Loucy (cell line): ENCODE measurements around the gene PARD3B.

Experiments
- H2AFZ ChIP-seq: fragments of 200-600 bp; sonication (generic); 2 replicates; pipeline ENCODE4 v1.6.0; 2016; ENCODE audit warnings: antibody characterized with exemption, mild to moderate bottlenecking, low read length, moderate library complexity
- H3F3A ChIP-seq: fragments of 200-600 bp; 2 replicates; pipeline ENCODE4 v1.6.0; 2016; ENCODE audit warnings: antibody characterized with exemption, low read depth, mild to moderate bottlenecking
- H3K27me3 ChIP-seq: fragments of 200-600 bp; sonication (generic); 2 replicates; pipeline ENCODE4 v1.6.1; 2014; ENCODE audit warnings: low read length, mild to moderate bottlenecking; ENCODE audit not compliant: insufficient read depth, poor library complexity, severe bottlenecking
- H3K36me3 ChIP-seq: fragments of 200-600 bp; sonication (generic); 2 replicates; pipeline ENCODE4 v1.6.1; 2016; ENCODE audit warnings: low read length; ENCODE audit not compliant: insufficient read depth
- H3K4me1 ChIP-seq: fragments of 200-600 bp; sonication (generic); 2 replicates; pipeline ENCODE4 v1.5.1; 2014; ENCODE audit warnings: low read length, mild to moderate bottlenecking; ENCODE audit not compliant: insufficient read depth, poor library complexity, severe bottlenecking
- H3K4me2 ChIP-seq: fragments of 200-600 bp; sonication (generic); 2 replicates; pipeline ENCODE4 v1.6.0; 2014; ENCODE audit warnings: antibody characterized with exemption, low read length, low read depth, mild to moderate bottlenecking; ENCODE audit not compliant: poor library complexity, severe bottlenecking
- H3K4me3 ChIP-seq: fragments of 200-600 bp; sonication (generic); 2 replicates; pipeline ENCODE4 v1.5.1; 2014; ENCODE audit warnings: low read length, mild to moderate bottlenecking, mixed read lengths; ENCODE audit not compliant: poor library complexity, severe bottlenecking
- H3K79me2 ChIP-seq: fragments of 200-600 bp; sonication (generic); 2 replicates; pipeline ENCODE4 v1.6.1; 2014; ENCODE audit warnings: low read length; ENCODE audit not compliant: insufficient read depth
- H3K9ac ChIP-seq: fragments of 200-600 bp; sonication (generic); 2 replicates; pipeline ENCODE4 v1.6.0; 2014; ENCODE audit warnings: mild to moderate bottlenecking, low read depth, low read length, moderate library complexity; ENCODE audit not compliant: poor library complexity, severe bottlenecking
- H3K9me2 ChIP-seq: fragments of 200-600 bp; sonication (generic); replicated peaks from 2 replicates; pipeline ENCODE4 v1.6.1; 2016; ENCODE audit warnings: low read depth, low read length, mixed read lengths
- H3K9me3 ChIP-seq: fragments of 200-600 bp; sonication (generic); 2 replicates; pipeline ENCODE4 v1.6.1; 2014; ENCODE audit warnings: mild to moderate bottlenecking, antibody characterized with exemption, low read length, low read depth; ENCODE audit not compliant: insufficient read depth
- H4K20me1 ChIP-seq: fragments of 200-600 bp; sonication (generic); 2 replicates; pipeline ENCODE4 v1.6.0; 2014; ENCODE audit warnings: antibody characterized with exemption, low read length, mild to moderate bottlenecking; ENCODE audit not compliant: insufficient read depth, poor library complexity, severe bottlenecking
- CTCF ChIP-seq: fragments of 200-600 bp; sonication (generic); conservative IDR thresholded peaks from 2 replicates; pipeline ENCODE4 v1.5.1; 2014; ENCODE audit warnings: mild to moderate bottlenecking, antibody characterized with exemption, low read length
- EZH2phosphoT487 ChIP-seq: fragments of 200-600 bp; IDR thresholded peaks from 2 replicates; pipeline ENCODE4 v1.6.1; 2018; ENCODE audit warnings: antibody characterized with exemption, mild to moderate bottlenecking, moderate library complexity, borderline replicate concordance

Gene PARD3B

GRCh38 chr2:205556357-205556756 is 1011.1 kb downstream of the PARD3B start:
- no peaks in the 10 kb centered on the region for H4K20me1 ChIP-seq
- no peak overlapping the region for H3K9ac ChIP-seq
- no peaks in the 10 kb centered on the region for H3K9me3 ChIP-seq
- no peaks in the 10 kb centered on the region for H3K9me2 ChIP-seq
- TF ChIP-seq EZH2phosphoT487, result no peak
- no peak for TF ChIP-seq CTCF
- H2AFZ ChIP-seq, result no peak overlapping the region
- H3F3A ChIP-seq, result no peaks in the 10 kb centered on the region
- H3K36me3 ChIP-seq, result no peaks in the 10 kb centered on the region
- no peak overlapping the region for H3K4me2 ChIP-seq
- H3K79me2 ChIP-seq, result no peaks in the 10 kb centered on the region
- no peaks in the 10 kb centered on the region for H3K27me3 ChIP-seq
- H3K4me1 ChIP-seq, result no peaks in the 10 kb centered on the region
- no peak overlapping the region for H3K4me3 ChIP-seq

GRCh38 chr2:205556841-205557539 is 1011.7 kb downstream of the PARD3B start:
- H3K36me3 ChIP-seq, result no peaks in the 10 kb centered on the region
- no peaks in the 10 kb centered on the region for H3F3A ChIP-seq
- no peak overlapping the region for H3K9ac ChIP-seq
- no peaks in the 10 kb centered on the region for H4K20me1 ChIP-seq
- H3K4me1 ChIP-seq, result no peaks in the 10 kb centered on the region
- TF ChIP-seq CTCF, result no peak
- no peak for TF ChIP-seq EZH2phosphoT487
- H3K27me3 ChIP-seq, result no peaks in the 10 kb centered on the region
- H2AFZ ChIP-seq, result no peak overlapping the region
- H3K79me2 ChIP-seq, result no peaks in the 10 kb centered on the region
- H3K9me3 ChIP-seq, result no peaks in the 10 kb centered on the region
- no peak overlapping the region for H3K4me3 ChIP-seq
- H3K9me2 ChIP-seq, result no peaks in the 10 kb centered on the region
- H3K4me2 ChIP-seq, result no peak overlapping the region

GRCh38 chr2:205557873-205558272 is 1012.6 kb downstream of the PARD3B start:
- Histone ChIP-seq H3K4me1 (no peaks in the 10 kb centered on the region), H3K9me2 (no peaks in the 10 kb centered on the region), H3K4me2 (no peak overlapping the region), H3K27me3 (no peaks in the 10 kb centered on the region), H3K9me3 (no peaks in the 10 kb centered on the region), H2AFZ (no peak overlapping the region), H3K79me2 (no peaks in the 10 kb centered on the region), H3F3A (no peaks in the 10 kb centered on the region), H4K20me1 (no peaks in the 10 kb centered on the region), H3K9ac (no peak overlapping the region), H3K36me3 (no peaks in the 10 kb centered on the region), H3K4me3 (no peak overlapping the region)
- TF ChIP-seq CTCF (no peak), EZH2phosphoT487 (no peak)
